Uterus (tissue), 2 donors: Measurements from ENCODE around the gene LRIG1.

Experiments
- POLR2A ChIP-seq, 2 donors: fragments of 450-650 bp; IDR thresholded peaks; one replicate each; pipeline ENCODE4 v1.6.1; 2016; ENCODE audit warnings: antibody characterized with exemption in 2 of 2, mild to moderate bottlenecking in 1 of 2, moderate library complexity in 1 of 2
- TF ChIP-seq, protein P1 (sequence below), 4 experiments: fragments of 200-600 bp in 2 of 4; fragments of 450-650 bp in 2 of 4; sonication (generic) in 2 of 4; IDR thresholded peaks; one replicate each; pipeline ENCODE4 v1.5.1; 2016 to 2019; ENCODE audit warnings: antibody characterized with exemption in 4 of 4, mild to moderate bottlenecking in 2 of 4, moderate library complexity in 1 of 4

DNA sequence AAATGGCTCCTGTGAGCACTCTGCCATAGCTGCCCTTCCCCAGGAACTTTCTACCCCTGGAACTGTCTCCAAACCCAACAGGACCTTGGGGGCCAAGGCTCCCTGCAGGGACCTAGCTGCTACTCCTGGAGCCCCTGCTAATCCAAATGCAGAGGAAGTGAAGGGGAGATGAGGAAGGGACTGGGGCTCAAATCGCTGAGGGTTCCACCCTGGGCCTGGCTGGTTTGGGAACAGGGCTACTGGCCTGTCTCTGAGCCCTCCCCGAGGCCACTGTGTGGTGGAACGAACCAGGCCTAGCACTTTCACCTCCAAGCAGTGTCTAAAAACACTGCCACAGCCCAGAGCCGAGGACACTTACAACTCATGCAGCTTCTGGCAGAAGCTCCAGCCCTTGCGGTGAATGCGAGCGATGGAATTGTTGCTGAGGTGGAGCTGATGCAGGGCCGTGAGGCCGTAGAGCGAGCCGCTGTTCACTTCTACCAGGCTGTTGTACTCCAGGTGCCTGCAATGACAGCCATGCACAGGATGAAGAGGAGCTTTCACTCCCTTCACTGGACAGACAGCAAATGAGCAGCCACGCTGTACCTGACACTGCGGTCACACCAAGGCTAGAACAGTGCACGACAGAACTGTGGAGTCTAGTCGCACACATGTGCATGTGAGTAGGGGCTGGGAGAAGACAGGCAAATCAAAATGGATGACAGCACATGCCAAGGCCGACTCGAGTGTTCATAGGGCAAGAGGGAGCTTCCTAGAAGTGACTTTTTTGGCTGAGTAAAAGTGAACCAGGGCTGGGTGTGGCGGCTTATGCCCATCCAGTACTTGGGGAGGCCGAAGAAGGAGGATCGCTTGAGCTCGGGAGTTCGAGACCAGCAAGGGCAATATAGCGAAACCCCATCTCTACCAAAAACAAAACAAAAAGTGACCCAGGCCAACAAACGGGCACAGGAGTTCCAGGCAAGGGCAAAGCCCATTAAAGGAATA is 90.8 kb downstream of the LRIG1 start:
- TF ChIP-seq, protein P1, sequence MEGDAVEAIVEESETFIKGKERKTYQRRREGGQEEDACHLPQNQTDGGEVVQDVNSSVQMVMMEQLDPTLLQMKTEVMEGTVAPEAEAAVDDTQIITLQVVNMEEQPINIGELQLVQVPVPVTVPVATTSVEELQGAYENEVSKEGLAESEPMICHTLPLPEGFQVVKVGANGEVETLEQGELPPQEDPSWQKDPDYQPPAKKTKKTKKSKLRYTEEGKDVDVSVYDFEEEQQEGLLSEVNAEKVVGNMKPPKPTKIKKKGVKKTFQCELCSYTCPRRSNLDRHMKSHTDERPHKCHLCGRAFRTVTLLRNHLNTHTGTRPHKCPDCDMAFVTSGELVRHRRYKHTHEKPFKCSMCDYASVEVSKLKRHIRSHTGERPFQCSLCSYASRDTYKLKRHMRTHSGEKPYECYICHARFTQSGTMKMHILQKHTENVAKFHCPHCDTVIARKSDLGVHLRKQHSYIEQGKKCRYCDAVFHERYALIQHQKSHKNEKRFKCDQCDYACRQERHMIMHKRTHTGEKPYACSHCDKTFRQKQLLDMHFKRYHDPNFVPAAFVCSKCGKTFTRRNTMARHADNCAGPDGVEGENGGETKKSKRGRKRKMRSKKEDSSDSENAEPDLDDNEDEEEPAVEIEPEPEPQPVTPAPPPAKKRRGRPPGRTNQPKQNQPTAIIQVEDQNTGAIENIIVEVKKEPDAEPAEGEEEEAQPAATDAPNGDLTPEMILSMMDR (IDR thresholded peaks at IDR 0.05) = no peak
- no peak for TF ChIP-seq POLR2A (IDR thresholded peaks at IDR 0.05)
